HG03064 (cell line): Measurements from ENCODE around the gene CEP152.
"Not testable (repeated sequence)": the region's sequence is repeated elsewhere in the genome, so short reads cannot be mapped to it uniquely, and the experiment has no call there.

Source experiments
- ATAC-seq: cut with Tn5 transposase; IDR thresholded peaks from one replicate; pipeline ENCODE4 v1.9.1; 2021; ENCODE audit warnings: low read depth; ENCODE audit not compliant: unreplicated experiment

CEP152 gene

GRCh38 chr15:48810414-48811324 is at the start of gene CEP152:
CEP152 (minus strand) TSS chr15:48811069; CDS start chr15:48805649, 5,420 bp downstream.
- peak; percentile 97 for ATAC-seq

GRCh38 chr15:48859426-48859825 is 48.6 kb upstream of the CEP152 start:
- no peak for ATAC-seq

- ATAC-seq, result no peak
These were observed 47.5 kb upstream of the CEP152 start for GRCh38 chr15:48858401-48858800.

GRCh38 chr15:48856942-48857341 is 46.1 kb upstream of the CEP152 start:
- no peak for ATAC-seq

GRCh38 chr15:48855501-48856440 is 44.9 kb upstream of the CEP152 start:
- ATAC-seq, result no peak

GRCh38 chr15:48854434-48854833 is 43.6 kb upstream of the CEP152 start:
- ATAC-seq, result not testable (repeated sequence)

GRCh38 chr15:48851956-48852355 is 41.1 kb upstream of the CEP152 start:
- no peak for ATAC-seq

GRCh38 chr15:48850648-48851047 is 39.8 kb upstream of the CEP152 start:
- no peak for ATAC-seq

- no peak for ATAC-seq
These were observed 34.3 kb upstream of the CEP152 start for GRCh38 chr15:48845123-48845522.

- no peak for ATAC-seq
These were observed 31.6 kb upstream of the CEP152 start for GRCh38 chr15:48842501-48842900.

- ATAC-seq, result no peak
These were observed 23.9 kb upstream of the CEP152 start for GRCh38 chr15:48834756-48835155.

- ATAC-seq, result no peak
These were observed 22.8 kb upstream of the CEP152 start for GRCh38 chr15:48833526-48834239.

- ATAC-seq, result no peak
These were observed 21.8 kb upstream of the CEP152 start for GRCh38 chr15:48832648-48833047.

GRCh38 chr15:48828906-48829305 is 18.0 kb upstream of the CEP152 start:
- ATAC-seq, result no peak

GRCh38 chr15:48828471-48828870 is 17.6 kb upstream of the CEP152 start:
- no peak for ATAC-seq

- ATAC-seq, result no peak
These were observed 14.2 kb upstream of the CEP152 start for GRCh38 chr15:48825075-48825474.

GRCh38 chr15:48823706-48824105 is 12.8 kb upstream of the CEP152 start:
- ATAC-seq, result no peak

GRCh38 chr15:48823237-48823636 is 12.4 kb upstream of the CEP152 start:
- no peak for ATAC-seq

- no peak for ATAC-seq
These were observed 3.4 kb upstream of the CEP152 start for GRCh38 chr15:48814286-48814685.

GRCh38 chr15:48811325-48811958 is 573 bp upstream of the CEP152 start:
- ATAC-seq, result no peak
